Midbrain (tissue), 1 donor: ENCODE data around the gene MEGF6.

Experiments used
- DNase-seq: peaks from one replicate; lab custom pipeline; 2025; lab: John Stamatoyannopoulos, UW

Gene MEGF6, protein sequence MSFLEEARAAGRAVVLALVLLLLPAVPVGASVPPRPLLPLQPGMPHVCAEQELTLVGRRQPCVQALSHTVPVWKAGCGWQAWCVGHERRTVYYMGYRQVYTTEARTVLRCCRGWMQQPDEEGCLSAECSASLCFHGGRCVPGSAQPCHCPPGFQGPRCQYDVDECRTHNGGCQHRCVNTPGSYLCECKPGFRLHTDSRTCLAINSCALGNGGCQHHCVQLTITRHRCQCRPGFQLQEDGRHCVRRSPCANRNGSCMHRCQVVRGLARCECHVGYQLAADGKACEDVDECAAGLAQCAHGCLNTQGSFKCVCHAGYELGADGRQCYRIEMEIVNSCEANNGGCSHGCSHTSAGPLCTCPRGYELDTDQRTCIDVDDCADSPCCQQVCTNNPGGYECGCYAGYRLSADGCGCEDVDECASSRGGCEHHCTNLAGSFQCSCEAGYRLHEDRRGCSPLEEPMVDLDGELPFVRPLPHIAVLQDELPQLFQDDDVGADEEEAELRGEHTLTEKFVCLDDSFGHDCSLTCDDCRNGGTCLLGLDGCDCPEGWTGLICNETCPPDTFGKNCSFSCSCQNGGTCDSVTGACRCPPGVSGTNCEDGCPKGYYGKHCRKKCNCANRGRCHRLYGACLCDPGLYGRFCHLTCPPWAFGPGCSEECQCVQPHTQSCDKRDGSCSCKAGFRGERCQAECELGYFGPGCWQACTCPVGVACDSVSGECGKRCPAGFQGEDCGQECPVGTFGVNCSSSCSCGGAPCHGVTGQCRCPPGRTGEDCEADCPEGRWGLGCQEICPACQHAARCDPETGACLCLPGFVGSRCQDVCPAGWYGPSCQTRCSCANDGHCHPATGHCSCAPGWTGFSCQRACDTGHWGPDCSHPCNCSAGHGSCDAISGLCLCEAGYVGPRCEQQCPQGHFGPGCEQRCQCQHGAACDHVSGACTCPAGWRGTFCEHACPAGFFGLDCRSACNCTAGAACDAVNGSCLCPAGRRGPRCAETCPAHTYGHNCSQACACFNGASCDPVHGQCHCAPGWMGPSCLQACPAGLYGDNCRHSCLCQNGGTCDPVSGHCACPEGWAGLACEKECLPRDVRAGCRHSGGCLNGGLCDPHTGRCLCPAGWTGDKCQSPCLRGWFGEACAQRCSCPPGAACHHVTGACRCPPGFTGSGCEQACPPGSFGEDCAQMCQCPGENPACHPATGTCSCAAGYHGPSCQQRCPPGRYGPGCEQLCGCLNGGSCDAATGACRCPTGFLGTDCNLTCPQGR (N-terminal part only)

DNA sequence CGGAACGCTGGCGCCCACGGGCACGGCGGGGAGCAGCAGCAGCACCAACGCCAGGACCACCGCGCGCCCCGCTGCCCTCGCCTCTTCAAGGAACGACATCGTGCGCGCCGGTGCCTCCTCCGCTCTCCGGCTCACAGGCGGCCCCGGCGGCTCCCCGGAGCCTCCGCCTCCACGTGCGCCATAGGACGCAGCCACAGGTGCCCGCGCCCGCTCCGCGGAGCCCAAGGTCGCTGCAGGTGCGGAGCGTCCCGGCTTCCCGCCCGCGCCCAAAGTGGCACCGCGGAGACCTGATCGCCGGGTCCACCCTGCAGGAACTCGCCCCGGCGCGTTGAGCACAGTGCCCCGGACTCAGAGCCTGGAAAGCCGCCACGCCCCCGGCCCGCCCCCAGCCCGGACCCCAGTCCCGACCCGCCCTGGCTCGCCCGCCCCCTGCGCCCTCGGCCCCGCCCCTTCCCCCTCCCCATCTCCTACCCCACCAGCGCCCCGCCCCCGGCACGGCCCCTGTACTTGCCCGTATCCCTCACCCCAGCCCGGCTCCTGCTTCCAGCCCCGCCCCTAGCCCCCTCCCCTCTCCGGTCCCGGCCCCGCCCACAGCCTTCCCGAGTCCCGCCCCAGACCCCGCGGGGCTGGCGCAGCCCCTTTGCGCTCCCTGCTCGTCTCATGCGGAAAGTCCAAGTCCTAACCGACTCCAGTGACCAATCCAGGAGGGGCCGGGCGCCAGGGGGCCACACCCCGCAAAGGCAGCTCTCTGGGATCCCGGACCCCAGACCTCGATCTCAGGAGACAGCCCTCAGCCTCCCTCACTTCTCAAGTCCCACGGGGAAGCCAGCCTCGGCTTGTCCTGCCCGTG lies at the start of gene MEGF6:
MEGF6 (minus strand) TSS at position 339 of the 850 bp plus-strand sequence; CDS start at position 99, 240 bp downstream.
- DNase-seq, result no peak

DNA sequence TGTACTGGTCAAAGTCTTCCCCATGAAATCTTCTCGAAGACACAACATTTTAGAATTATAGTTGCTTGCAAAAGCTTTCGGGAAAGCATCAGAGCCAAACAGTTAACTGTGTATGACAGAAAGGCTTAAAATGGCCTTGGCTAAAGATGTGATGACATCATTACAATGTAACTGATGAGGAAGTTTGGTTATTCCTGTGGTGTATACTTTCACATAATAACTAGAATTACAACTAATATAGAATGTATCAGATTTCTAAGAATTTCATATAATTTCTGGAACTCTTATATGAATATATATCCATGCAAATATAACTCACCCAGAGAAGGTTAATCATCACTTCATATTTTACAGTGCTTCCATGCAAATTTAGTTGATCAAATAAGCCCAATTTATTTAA lies 49.4 kb upstream of the MEGF6 start:
- DNase-seq, result no peak

DNA sequence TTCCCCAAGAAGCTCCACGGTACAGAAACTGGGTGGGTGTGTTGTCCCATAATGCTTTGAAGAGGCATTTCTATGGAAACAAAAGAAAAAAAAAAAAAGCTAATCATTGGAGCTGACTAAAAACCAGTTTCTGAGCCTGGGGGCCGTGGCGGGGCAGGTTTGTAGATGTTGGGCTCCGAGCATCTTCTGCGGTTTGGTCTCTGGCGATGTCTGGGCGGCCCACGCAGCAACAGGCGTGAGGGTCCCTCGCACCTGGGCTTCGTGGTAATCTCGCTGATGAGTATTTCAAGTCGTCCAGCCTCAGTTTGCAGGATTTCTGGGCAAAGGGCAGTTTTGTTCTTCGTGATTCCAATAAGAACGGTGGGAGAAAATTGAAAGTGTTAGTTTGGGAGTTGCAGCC lies 47.8 kb upstream of the MEGF6 start:
- DNase-seq, result no peak

DNA sequence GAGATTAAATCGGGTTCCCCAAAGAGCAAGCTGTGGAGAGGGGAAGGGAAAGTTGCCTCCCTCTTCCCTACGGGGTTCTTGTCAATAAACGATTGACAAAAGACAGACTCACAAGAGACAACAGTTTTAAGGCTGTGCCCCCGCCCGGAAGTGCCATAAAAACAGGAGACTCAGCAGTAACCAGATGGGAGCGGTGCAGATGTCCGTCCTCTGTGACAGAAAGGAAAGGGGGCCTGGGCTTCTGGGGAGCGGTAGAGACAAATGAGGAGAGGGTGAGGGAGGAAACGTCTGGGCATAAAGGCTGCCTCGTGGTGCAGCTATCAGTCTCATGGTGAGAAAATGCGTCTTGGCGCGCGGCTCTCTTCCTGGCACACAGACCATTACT lies 46.9 kb upstream of the MEGF6 start:
- DNase-seq, result no peak

DNA sequence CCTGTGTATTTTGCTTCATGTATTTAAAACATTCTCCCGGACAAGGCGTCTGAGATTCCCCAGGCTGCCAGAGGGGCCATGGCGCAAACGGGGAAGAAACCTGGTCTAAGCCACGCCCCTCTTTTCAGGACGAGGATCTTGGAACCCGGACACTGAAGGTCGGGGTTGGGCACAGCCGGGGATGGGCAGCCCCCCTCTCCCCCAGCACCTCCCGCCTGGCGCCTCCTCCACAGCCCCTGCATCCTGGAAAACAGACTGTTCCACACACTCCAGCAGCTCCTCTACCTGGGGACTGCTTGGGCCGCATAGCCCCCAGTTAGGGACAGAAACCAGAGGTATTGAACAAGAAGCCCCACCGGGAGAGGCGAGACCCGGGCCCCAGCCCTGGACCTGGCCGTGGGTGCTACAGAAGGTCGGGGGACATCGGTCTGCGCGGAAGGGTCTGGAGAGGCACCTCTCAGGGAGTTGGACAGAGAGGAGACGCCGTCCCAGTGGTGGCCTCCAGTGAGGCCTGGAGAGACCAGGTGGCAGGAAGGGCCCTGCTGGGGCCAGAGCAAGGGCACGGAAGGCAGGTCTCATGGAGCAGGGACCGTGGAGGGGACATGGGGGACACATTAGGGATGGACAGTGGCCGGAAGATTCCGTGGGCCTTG lies 46.4 kb upstream of the MEGF6 start:
- no peak for DNase-seq

DNA sequence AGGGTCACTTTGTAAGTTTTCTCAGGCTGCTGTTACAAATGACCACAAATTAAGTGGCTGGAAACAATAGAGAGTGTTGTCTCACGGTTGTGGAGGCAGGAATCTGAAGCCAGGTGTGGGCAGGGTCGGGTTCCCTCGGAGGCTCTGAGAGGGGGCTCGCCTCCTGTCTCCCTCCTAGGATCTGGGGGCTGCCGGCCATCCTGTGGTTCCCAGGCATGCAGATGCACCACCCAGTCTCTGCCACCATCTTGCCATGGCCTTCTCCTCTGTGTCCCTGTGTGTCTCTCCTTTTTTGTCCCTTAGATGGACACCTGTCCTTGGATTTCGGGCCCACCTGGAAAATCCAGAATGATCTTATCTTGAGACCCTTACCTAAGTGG lies 45.8 kb upstream of the MEGF6 start:
- DNase-seq, result no peak

DNA sequence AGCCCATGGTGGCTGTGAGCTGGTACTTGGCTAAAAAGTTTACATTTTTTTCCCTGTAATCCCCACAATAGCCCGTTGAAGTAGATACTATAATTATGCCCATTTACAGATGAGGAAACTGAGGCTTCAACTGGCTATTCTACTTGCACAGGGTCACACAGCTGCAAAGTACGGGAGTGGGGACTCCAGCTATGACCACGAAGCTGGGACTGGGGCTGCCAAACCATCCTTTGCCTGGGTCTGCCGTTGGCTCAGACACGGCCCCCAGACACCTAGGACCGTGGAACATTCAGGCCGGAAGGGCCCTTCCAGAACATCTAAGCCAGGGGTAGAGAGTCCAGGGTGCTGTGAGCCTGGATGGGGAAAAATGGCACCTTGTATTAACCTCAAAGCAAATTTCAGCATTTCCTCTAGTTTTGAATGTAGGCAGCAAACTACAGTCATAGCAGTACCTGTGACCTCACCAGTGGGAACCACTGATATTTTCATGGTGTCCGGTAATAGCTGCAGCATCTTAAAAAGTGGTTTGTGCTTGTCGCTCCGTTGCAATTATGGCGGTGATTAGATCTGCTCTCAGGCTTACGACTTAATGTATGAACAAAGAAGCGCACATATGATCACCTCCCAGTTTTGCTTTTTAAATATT lies 45.3 kb upstream of the MEGF6 start:
- DNase-seq, result no peak

DNA sequence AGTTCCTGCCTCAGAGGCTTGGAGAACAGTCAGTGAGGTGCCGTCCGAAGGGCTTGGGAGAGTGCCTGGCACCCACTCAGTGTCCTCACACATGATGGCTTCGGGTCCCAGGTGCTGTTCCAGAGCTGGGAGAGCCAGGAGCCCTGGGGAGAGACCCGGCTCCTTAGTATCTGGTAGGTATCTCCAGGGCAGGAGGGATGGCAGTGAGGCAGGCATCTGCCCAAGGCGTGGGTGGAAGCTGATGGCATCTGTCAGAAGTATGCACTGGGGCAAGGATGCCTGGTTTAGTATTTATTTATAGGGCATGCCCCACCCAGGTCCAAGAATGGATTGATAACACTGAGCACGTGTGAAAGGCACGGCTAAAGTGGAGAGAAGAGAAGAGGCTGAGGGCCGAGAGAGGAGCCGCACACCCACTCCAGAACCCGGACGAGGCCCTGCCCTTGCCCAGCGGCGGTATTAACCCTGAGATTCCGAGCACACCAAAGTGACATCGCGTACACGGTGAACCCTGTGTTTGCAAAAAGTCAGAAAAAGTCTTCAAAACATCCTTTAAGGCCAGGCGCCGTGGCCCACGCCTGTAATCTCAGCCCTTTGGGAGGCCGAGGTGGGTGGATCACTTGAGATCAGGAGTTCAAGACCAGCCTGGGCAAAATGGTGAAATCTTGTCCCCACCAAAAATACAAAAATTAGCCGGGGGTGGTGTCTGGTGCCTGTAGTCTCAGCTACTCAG lies 43.4 kb upstream of the MEGF6 start:
- no peak for DNase-seq

DNA sequence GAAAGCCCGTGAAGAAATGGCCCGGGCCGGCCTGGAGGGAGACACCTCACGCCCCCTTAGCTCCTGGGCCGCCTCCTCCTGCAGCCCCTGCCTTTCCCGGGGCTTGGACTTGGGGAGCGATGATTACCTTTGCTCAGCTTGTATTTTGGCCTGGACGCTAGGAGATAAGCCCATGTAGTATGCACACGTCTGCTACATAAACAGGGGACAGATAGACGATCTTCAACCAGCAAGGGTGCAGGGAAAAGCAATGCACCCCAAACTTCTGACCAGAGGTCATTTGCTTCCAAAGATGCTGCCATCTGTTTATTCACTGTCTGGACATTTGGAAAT lies 41.9 kb upstream of the MEGF6 start:
- DNase-seq, result no peak

DNA sequence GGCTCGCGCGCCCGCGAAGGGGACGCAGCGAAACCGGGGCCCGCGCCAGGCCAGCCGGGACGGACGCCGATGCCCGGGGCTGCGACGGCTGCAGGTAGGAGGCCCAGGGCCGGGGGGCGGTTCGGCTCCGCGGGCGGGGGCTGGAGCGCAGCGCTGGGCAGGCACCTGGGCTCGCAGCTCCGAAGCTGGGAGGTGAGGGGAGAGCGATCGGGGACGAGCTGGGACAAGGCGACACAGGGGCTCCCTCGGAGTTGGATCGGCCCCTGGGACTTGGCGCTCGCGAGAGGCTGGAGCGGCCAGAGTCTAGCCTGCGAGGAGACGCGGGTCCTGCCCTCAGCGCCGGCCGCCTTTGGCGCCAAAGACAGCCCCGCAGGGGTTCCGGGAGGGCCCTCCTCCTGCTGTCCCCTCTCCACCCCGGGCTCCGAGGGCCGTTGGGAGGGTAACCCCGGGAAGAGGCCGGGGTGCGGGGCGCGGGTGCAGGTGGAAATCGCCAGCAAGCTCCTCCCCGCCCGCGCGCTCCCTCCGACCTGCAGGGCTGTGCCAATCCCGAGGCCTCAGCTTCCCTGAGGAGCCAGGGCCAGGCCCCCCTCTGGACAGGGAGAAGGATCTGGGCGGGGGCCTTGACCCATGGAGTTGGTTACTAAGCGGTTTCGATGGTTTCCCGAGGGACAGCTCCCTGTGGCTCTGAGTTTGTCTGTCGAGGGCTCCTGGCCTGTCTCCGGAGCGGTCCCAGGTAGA lies 41.4 kb upstream of the MEGF6 start:
- no peak for DNase-seq

DNA sequence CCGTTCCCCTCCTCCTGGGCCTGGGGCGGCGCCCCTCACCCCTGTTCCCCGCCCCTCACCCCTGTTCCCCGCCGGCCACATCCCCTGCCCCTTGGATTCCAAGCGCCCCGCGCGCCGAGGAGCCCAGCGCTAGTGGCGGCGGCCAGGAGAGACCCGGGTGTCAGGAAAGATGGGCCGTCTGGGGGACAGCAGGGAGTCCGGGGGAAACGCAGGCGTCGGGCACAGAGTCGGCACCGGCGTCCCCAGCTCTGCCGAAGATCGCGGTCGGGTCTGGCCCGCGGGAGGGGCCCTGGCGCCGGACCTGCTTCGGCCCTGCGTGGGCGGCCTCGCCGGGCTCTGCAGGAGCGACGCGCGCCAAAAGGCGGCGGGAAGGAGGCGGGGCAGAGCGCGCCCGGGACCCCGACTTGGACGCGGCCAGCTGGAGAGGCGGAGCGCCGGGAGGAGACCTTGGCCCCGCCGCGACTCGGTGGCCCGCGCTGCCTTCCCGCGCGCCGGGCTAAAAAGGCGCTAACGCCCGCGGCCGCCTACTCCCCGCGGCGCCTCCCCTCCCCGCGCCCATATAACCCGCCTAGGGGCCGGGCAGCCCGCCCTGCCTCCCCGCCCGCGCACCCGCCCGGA lies 40.7 kb upstream of the MEGF6 start, which contains the start of gene TP73:
TP73 (plus strand) TSS at position 587 of the 618 bp plus-strand sequence. CDS start 29,850 bp downstream, outside the sequence.
- DNase-seq, result no peak

DNA sequence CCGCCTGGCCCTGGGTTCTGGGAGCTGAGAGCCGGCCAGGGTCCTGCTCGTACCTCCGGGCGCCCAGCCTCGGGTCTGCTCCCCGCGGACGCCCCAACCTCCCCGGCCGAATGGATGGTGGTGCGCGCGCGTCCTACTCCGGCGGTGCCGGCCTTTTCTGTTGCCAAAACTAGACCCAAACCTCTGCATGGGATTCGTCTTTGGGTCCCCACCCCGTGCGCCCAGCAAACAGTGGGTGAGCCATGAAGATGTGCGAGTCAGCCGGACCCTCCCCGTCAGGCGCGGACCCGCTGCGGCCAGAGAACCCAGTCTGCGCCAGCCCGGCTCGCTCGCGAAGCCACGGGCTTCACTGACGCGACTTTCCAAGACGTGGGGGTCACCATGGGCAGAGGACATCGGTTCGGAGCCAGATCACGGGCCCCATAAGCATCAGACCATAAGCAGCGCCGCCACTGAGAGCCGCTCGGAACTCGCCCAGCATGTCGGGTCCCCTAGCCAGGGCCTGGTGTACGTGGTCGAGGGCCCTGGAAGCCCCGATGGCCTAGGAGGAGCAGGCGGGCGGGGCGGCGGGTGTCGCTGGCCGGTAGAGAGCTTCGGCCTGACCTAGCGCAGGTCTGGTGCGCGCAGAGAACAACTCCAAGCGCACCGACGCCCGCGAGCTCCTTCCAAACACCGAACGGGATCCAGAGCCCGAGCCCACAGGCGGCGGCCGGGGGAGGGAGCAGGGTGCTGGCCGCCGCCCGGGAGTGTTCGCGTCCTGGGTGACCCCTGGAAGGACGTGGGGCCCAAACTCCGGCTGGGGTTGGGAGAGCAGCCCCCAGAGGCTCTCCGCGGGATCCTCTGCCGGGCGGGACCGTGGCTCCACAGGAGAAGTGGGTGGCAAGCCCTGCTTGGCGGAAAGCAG lies 40.0 kb upstream of the MEGF6 start:
- DNase-seq, result no peak

DNA sequence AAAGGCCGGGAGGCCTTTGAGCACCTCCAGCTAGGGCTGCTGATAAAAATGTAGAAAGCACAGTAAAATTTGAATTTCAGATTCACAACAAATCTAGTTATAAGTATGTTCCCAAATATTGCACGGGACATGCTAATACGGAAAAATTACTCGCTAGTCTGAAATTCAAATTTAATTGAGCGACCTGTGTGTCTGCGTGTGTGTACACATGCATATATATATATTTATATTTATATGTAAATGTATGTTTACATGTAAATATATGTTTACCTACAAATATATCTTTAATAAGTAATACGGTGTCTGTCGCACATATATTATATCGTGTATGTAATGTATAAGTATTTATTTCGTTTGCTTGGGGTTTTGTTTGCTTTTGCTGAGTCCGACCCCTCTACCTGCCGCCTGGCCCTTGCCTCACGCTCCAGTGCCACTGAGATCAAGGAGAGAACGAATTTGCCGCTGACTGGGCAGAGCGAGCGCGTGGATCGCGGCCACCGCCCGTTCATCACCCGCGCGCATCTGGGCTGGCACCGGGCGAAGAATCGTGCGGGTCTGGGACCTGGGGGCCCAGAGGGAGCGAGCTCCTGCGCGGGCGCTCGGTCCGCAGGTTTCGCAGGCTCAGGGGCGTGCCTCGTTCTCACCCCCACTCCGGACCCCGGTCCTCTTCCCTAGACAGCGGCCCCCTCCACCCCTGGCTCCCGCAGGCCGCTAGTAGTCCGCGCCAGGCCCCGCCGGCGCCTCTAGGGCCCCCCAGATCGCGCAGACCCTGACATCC lies 39.1 kb upstream of the MEGF6 start:
- DNase-seq, result no peak

DNA sequence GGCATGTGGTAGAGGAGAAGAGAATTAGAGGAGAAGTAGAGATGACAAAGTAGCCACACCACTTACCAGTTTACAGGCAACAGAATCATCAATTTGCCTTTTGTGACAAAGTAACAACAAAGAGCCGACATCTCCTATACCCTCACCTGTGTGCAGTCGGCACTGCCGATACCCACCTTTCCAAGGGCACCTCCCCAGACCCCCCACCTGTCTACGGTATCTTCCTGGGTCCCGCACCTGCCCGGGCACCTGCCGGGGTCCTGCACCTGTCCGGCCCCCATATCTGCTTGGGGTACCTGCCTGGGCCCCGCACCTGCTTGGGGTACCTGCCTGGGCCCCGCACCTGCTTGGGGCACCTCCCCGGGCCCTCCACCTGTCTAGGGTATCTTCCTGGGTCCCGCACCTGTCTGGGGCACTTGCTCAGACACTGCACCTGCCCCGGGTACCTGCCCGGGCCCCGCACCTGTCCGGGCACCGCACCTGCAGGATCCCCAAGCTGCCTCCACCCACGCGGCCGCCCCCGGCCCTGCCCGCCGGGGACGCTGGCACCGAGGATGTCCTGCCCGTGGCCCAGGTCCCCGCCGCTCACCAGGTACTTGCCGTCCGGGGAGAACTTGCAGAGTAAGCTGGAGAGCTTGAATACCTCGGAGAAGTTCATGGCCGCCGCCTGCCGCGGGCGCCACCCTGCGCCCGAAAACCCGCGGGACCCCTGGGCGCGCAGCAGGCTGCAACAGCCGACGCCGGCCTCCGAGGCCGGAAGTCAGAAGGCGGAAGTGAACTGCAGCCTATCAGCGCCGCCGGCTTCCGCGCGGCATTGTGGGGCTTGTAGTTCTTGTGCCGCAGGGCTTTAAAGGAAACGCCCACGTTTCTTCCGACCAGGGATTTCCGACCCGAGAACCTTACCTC lies 38.3 kb upstream of the MEGF6 start, which contains the start of gene WRAP73:
WRAP73 (minus strand) TSS at position 762 of the 906 bp plus-strand sequence; CDS start at position 658, 104 bp downstream.
- peak; percentile 88 for DNase-seq

DNA sequence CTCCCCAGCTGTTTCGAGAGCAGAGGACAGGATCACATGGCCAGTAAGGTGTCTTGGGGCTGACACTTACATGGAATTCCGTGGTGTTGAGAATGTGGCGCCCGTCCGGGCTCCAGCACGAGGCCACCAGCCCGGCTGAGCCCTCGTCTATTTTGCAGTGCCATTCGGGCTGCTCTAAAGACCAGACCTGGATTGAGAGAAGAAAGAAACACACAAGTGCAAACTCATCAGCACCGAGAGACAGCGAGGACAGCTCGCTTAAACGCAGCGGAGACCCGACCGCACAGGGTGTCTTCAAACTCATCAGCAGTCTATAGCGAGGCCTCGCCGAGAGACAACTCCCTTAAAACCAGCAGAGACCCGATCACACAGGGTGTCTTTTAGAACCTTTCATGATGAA lies 35.3 kb upstream of the MEGF6 start:
- DNase-seq, result no peak
